GM12878 (cell line): ENCODE results near the gene SORT1. TPM values are rescaled to one million over a fixed set of nuclear protein-coding genes. Genes with fewer than 3 reads are reported as not detected.

ENCODE experiments used
- ATAC-seq: fragments of 200-7000 bp; cut with Tn5 transposase; 3 replicates; pipeline ENCODE4 v1.9.1; 2020; ENCODE audit warnings: mild to moderate bottlenecking, moderate library complexity
- BruUV-seq: library from RNA; stranded (reverse); fragments of 400-500 nt; replicated peaks from 2 replicates; lab custom pipeline; 2021; lab: Mats Ljungman, UMichigan
- CTCF ChIA-PET: fragments of 300-600 bp; sonication (Branson Sonifier 250); formaldehyde crosslinking; extraction: SDS; loops from one replicate; lab custom pipeline; 2021; ENCODE audit warnings: inconsistent platforms; lab: Yijun Ruan, JAX
- POLR2A ChIA-PET: fragments of 350-600 bp; formaldehyde crosslinking; extraction: SDS; loops from one replicate; lab custom pipeline; 2021; ENCODE audit warnings: inconsistent platforms; lab: Charles Lee
- RAD21 ChIA-PET: fragments of 300-600 bp; sonication (Branson Sonifier 250); formaldehyde crosslinking; loops from one replicate; lab custom pipeline; 2023; ENCODE audit warnings: antibody characterized with exemption; ENCODE audit not compliant: unreplicated experiment; lab: Charles Lee
- SMC1A ChIA-PET: fragments of 300-600 bp; sonication (Branson Sonifier 250); formaldehyde crosslinking; loops from one replicate; lab custom pipeline; 2023; ENCODE audit not compliant: unreplicated experiment, uncharacterized antibody; lab: Charles Lee
- DNase-seq: peaks from one replicate; pipeline ENCODE4 v3.0.0-alpha.2; 2011; ENCODE audit warnings: low read depth, low spot score
- FAIRE-seq: peaks from 3 replicates; lab custom pipeline; 2011; peaks lifted over from hg19 to GRCh38; lab: Jason Lieb, UNC
- H2AFZ ChIP-seq: 2 replicates; pipeline ENCODE4 v1.6.0; 2011; ENCODE audit warnings: low read depth, low read length, control low read depth; ENCODE audit not compliant: control insufficient read depth
- H3K27ac ChIP-seq: 2 replicates; pipeline ENCODE4 v1.5.1; 2011; ENCODE audit warnings: control low read depth; ENCODE audit not compliant: control insufficient read depth, insufficient read depth
- H3K27me3 ChIP-seq, 2 experiments: replicated peaks in 1 of 2; 2 replicates each; pipeline versions ENCODE4 v1.6.0 to v1.6.1; 2011; ENCODE audit warnings: low read length in 1 of 2; ENCODE audit not compliant: control insufficient read depth in 2 of 2, insufficient read depth in 2 of 2
- H3K36me3 ChIP-seq, 2 experiments: 2 replicates each; pipeline ENCODE4 v1.5.1; 2011; ENCODE audit warnings: low read length in 1 of 2; ENCODE audit not compliant: control insufficient read depth in 2 of 2, insufficient read depth in 2 of 2
- H3K4me1 ChIP-seq: 2 replicates; pipeline ENCODE4 v1.6.1; 2011; ENCODE audit warnings: mild to moderate bottlenecking, low read length, moderate library complexity, mixed read lengths; ENCODE audit not compliant: control insufficient read depth, insufficient read depth
- H3K4me2 ChIP-seq: 2 replicates; pipeline ENCODE4 v1.6.0; 2011; ENCODE audit warnings: control low read depth; ENCODE audit not compliant: control insufficient read depth, insufficient read depth
- H3K4me3 ChIP-seq: fragments of 200-600 bp; sonication (generic); 2 replicates; pipeline ENCODE4 v1.5.1; 2016
- H3K79me2 ChIP-seq: 2 replicates; pipeline ENCODE4 v1.6.0; 2011; ENCODE audit warnings: low read length; ENCODE audit not compliant: control insufficient read depth, insufficient read depth
- H3K9ac ChIP-seq: 2 replicates; pipeline ENCODE4 v1.8.0; 2011; ENCODE audit warnings: low read length, control low read depth, mixed read lengths; ENCODE audit not compliant: control insufficient read depth, insufficient read depth
- H3K9me3 ChIP-seq: replicated peaks from 3 replicates; pipeline ENCODE4 v1.5.1; 2011; ENCODE audit warnings: mild to moderate bottlenecking, low read length; ENCODE audit not compliant: control insufficient read depth, insufficient read depth
- H4K20me1 ChIP-seq: 2 replicates; pipeline ENCODE4 v1.6.0; 2011; ENCODE audit not compliant: control insufficient read depth, insufficient read depth
- CBFB ChIP-seq: IDR thresholded peaks from 2 replicates; pipeline ENCODE4 v1.6.1; 2016; ENCODE audit warnings: antibody characterized with exemption, low read depth
- CHD4 ChIP-seq: fragments of 200-600 bp; sonication (generic); IDR thresholded peaks from 2 replicates; pipeline ENCODE4 v1.6.1; 2016; ENCODE audit warnings: mild to moderate bottlenecking
- FOS ChIP-seq: IDR thresholded peaks from 3 replicates; pipeline ENCODE4 v1.6.1; 2011; ENCODE audit warnings: borderline replicate concordance; ENCODE audit not compliant: insufficient read length; ENCODE audit errors: extremely low read depth
- GATAD2B ChIP-seq: fragments of 450-650 bp; conservative IDR thresholded peaks from 2 replicates; pipeline ENCODE4 v1.6.1; 2017; ENCODE audit warnings: low read depth, mild to moderate bottlenecking, moderate library complexity
- LARP7 ChIP-seq: fragments of 450-650 bp; IDR thresholded peaks from 2 replicates; pipeline ENCODE4 v1.6.1; 2017; ENCODE audit warnings: mild to moderate bottlenecking
- RAD21 ChIP-seq: IDR thresholded peaks from 2 replicates; pipeline ENCODE4 v1.6.1; 2011; ENCODE audit warnings: mild to moderate bottlenecking, low read depth, low read length, moderate library complexity; ENCODE audit not compliant: insufficient read depth
- RELA ChIP-seq: fragments of 450-650 bp; IDR thresholded peaks from 2 replicates; pipeline ENCODE4 v1.8.0; 2014; ENCODE audit warnings: borderline replicate concordance; ENCODE audit not compliant: partially characterized antibody
- SMAD1 ChIP-seq: fragments of 450-650 bp; IDR thresholded peaks from 2 replicates; pipeline ENCODE4 v1.6.1; 2018; ENCODE audit warnings: mild to moderate bottlenecking, low read depth; ENCODE audit not compliant: partially characterized antibody
- SMC3 ChIP-seq: IDR thresholded peaks from 2 replicates; pipeline ENCODE4 v1.6.1; 2011; ENCODE audit warnings: low read length, improper control_type of control experiment, borderline replicate concordance
- SPI1 ChIP-seq: IDR thresholded peaks from 2 replicates; pipeline ENCODE4 v1.6.1; 2011; ENCODE audit warnings: low read depth, mild to moderate bottlenecking, low read length, moderate library complexity, borderline replicate concordance; ENCODE audit not compliant: insufficient read depth
- TCF12 ChIP-seq: IDR thresholded peaks from 2 replicates; pipeline ENCODE4 v1.6.1; 2011; ENCODE audit warnings: low read depth, mild to moderate bottlenecking, low read length
- USF1 ChIP-seq: IDR thresholded peaks from 2 replicates; pipeline ENCODE4 v1.6.1; 2011; ENCODE audit warnings: borderline replicate concordance, low read depth, mild to moderate bottlenecking, moderate library complexity, mixed read lengths, low read length; ENCODE audit not compliant: insufficient read depth; ENCODE audit errors: extremely low read length
- ZBED1 ChIP-seq: IDR thresholded peaks from 2 replicates; pipeline ENCODE4 v1.6.1; 2016; ENCODE audit warnings: borderline replicate concordance
- ZNF384 ChIP-seq: IDR thresholded peaks from 2 replicates; pipeline ENCODE4 v1.6.1; 2012; ENCODE audit warnings: low read depth, mild to moderate bottlenecking, low read length, improper control_type of control experiment, borderline replicate concordance
- WGBS: methylation state at CpG from one replicate; pipeline ENCODE4 v1.1.6; 2016; ENCODE audit warnings: low lambda C conversion rate; ENCODE audit not compliant: insufficient replicate concordance, insufficient coverage; ENCODE audit errors: missing lambda C conversion rate; 5-methylcytosine and 5-hydroxymethylcytosine counted together
- in situ Hi-C: fragments of 300-500 bp; cut with MboI; formaldehyde crosslinking; loops from 9 replicates; pipeline ENCODE4 v1.14.3; 2018; ENCODE audit warnings: mixed read lengths
- intact Hi-C: fragments of 100-400 bp; cut with micrococcal nuclease; formaldehyde crosslinking; loops from one replicate; pipeline ENCODE4 v1.14.2; 2022; ENCODE audit not compliant: unreplicated experiment
- polyA plus RNA-seq, 11 experiments: library from polyadenylated mRNA; depleted of rRNA in 4 of 11; unstranded in 6 of 11; stranded (reverse) in 5 of 11; fragments of >200 nt; fragmentation: Nextera tagmentation in 4 of 11; fragmentation: Illumina TruSeq in 1 of 11; extraction: Ambion mirVana in 4 of 11; extraction: Trizol in 1 of 11; gene quantifications; 1 replicate in 1 of 11; 2 replicates in 10 of 11; pipeline versions ENCODE4 v1.2.1 to v1.2.3, GENCODE V29; 2011 to 2016; ENCODE audit warnings: inconsistent platforms in 2 of 11, missing spikeins in 2 of 11, low read depth in 1 of 11
- total RNA-seq, 4 experiments: library from RNA; depleted of rRNA in 3 of 4; stranded (reverse); fragments of >200 nt in 3 of 4; fragmentation: Illumina TruSeq in 1 of 4; extraction: Trizol in 1 of 4; gene quantifications; 2 replicates each; pipeline versions ENCODE4 v1.2.1 to v1.2.3, GENCODE V29; 2013 to 2021

The SORT1 gene
- total and polyA plus RNA-seq, 10 of the 15 experiments (the other 5 are each of a cell fraction or from before 2014, with no cell fraction given): 0.06 to 1.9 (median 0.33) TPM; not detected in 1

- TF ChIP-seq ZNF384: no peak
Observed at GRCh38 chr1:109388208-109388711, 9.5 kb downstream of the SORT1 start (continued).

- intact Hi-C loops: no loop called here
- no peak overlapping the region for H3K9ac ChIP-seq
- ATAC-seq (peak; percentile 28), DNase-seq (no peak), FAIRE-seq (no peak)
- no TSS peak for BruUV-seq
- no peak overlapping the region for H3K4me2 ChIP-seq
- peaks cover 9% of the 10 kb centered on the region for H3K4me1 ChIP-seq
- no peak overlapping the region for H3K27ac ChIP-seq
- no peaks in the 10 kb centered on the region for H3K9me3 ChIP-seq
- H3K4me3 ChIP-seq: no peak overlapping the region
- no peaks in the 10 kb centered on the region for H3K79me2 ChIP-seq
- WGBS: 21% methylated on average over 2 of the region's 2 CpGs
- TF ChIP-seq CHD4 (no peak), FOS (no peak), LARP7 (no peak), GATAD2B (no peak), SPI1 (no peak), RAD21 (no peak), TCF12 (no peak), CBFB (no peak), USF1 (no peak), SMAD1 (no peak), SMC3 (no peak), ZNF384 (no peak), ZBED1 (no peak), RELA (no peak)
- H2AFZ ChIP-seq: no peak overlapping the region
- ChIA-PET CTCF (interaction anchor here (0.6 to 2.7 kb wide), 7 partner anchors 11 to 146 kb away, joined by 3 to 22 read pairs (median 4); partner anchors contain the start of genes PSRC1 and SORT1), RAD21 (no interaction called here), SMC1A (interaction anchor here (0.6 to 1.4 kb wide), 5 partner anchors 9 to 100 kb away, joined by 3 to 6 read pairs (median 3); no protein-coding TSS in a partner anchor), POLR2A (no interaction called here)
- in situ Hi-C loops: no loop called here
- no peaks in the 10 kb centered on the region for H4K20me1 ChIP-seq
- H3K27me3 ChIP-seq: no peaks in the 10 kb centered on the region
- H3K36me3 ChIP-seq: no peaks in the 10 kb centered on the region
Observed at GRCh38 chr1:109386054-109386717, 11.5 kb downstream of the SORT1 start.
